Right renal cortex interstitium (tissue), 3 donors: ENCODE measurements around the gene TSSC4. TPM values are rescaled to one million over a fixed set of nuclear protein-coding genes. Genes with fewer than 3 reads are reported as not detected.

Experiments
- DNase-seq, 3 donors: peaks; one replicate each; pipeline ENCODE4 v3.0.0-alpha.2; 2013; ENCODE audit warnings: low read depth in 3 of 3, low spot score in 2 of 3
- polyA plus RNA-seq, 3 donors: library from polyadenylated mRNA; unstranded; fragments of 120-200 nt; gene quantifications; one replicate each; pipeline ENCODE4 v1.2.1, GENCODE V29; 2013; ENCODE audit not compliant: insufficient read length in 3 of 3

Gene TSSC4
- polyA plus RNA-seq, 3 donors = 27.6 to 33.3 (median 31.6) TPM

GRCh38 chr11:2398664-2399355, 1.7 kb upstream of the TSSC4 start:
- DNase-seq = no peak

GRCh38 chr11:2399488-2400068, 972 bp upstream of the TSSC4 start:
- no peak for DNase-seq

- no peak for DNase-seq
Observed at GRCh38 chr11:2400762-2401435, 349 bp downstream of the TSSC4 start.

GRCh38 chr11:2401436-2401984, 960 bp downstream of the TSSC4 start:
- no peak for DNase-seq

GRCh38 chr11:2402106-2402505, 1.6 kb downstream of the TSSC4 start:
- no peak for DNase-seq

GRCh38 chr11:2402890-2403645, 2.5 kb downstream of the TSSC4 start:
- no peak for DNase-seq

- no peak for DNase-seq
Observed at GRCh38 chr11:2404735-2405196, 4.2 kb downstream of the TSSC4 start.

- DNase-seq = peak in 1 of 3 donors; percentile 54
Observed at GRCh38 chr11:2406451-2406850, 5.9 kb downstream of the TSSC4 start.

- DNase-seq = no peak
Observed at GRCh38 chr11:2406878-2407410, 6.4 kb downstream of the TSSC4 start.

GRCh38 chr11:2408671-2409070, 8.1 kb downstream of the TSSC4 start:
- DNase-seq = no peak

GRCh38 chr11:2409126-2409525, 8.6 kb downstream of the TSSC4 start:
- peak; percentile 72 to 83 (median 76) for DNase-seq

GRCh38 chr11:2409611-2410468, 9.3 kb downstream of the TSSC4 start:
- peak in 1 of 3 donors; percentile 69 for DNase-seq

GRCh38 chr11:2410616-2411015, 10.1 kb downstream of the TSSC4 start:
- DNase-seq = no peak

- no peak for DNase-seq
Observed at GRCh38 chr11:2411446-2412305, 11.1 kb downstream of the TSSC4 start.

- DNase-seq = no peak
Observed at GRCh38 chr11:2412323-2412722, 11.8 kb downstream of the TSSC4 start.

GRCh38 chr11:2413742-2414579, 13.4 kb downstream of the TSSC4 start:
- DNase-seq = no peak

- no peak for DNase-seq
Observed at GRCh38 chr11:2414616-2415015, 14.1 kb downstream of the TSSC4 start.

GRCh38 chr11:2415171-2415570, 14.6 kb downstream of the TSSC4 start:
- no peak for DNase-seq
